Testis (tissue), 2 donors: ENCODE results near the gene CEP290.
A peak's percentile ranks its signal among the peaks of the same experiment; 100 is the strongest.

Experiments
- CTCF ChIP-seq, 3 experiments: fragments of 450-650 bp in 2 of 3; fragments of 200-600 bp in 1 of 3; sonication (generic) in 1 of 3; IDR thresholded peaks; one replicate each; pipeline ENCODE4 v1.5.1; 2016 to 2019; ENCODE audit warnings: antibody characterized with exemption in 3 of 3, mild to moderate bottlenecking in 2 of 3, moderate library complexity in 1 of 3
- POLR2A ChIP-seq: fragments of 450-650 bp; IDR thresholded peaks from one replicate; pipeline ENCODE4 v1.6.1; 2017; ENCODE audit warnings: antibody characterized with exemption, mild to moderate bottlenecking, moderate library complexity

GRCh38 chr12:88052686-88053085, 89.2 kb downstream of the CEP290 start:
- TF ChIP-seq CTCF (IDR thresholded peaks at IDR 0.05), result peak in 1 of 3 experiments; percentile 12
- no peak for TF ChIP-seq POLR2A
